GM12878 (cell line): ENCODE results near the gene SNAI1. TPM values are rescaled to one million over a fixed set of nuclear protein-coding genes. Genes with fewer than 3 reads are reported as not detected.

ENCODE experiments used
- ATAC-seq: fragments of 200-7000 bp; cut with Tn5 transposase; 3 replicates; pipeline ENCODE4 v1.9.1; 2020; ENCODE audit warnings: mild to moderate bottlenecking, moderate library complexity
- BruUV-seq: library from RNA; stranded (reverse); fragments of 400-500 nt; replicated peaks from 2 replicates; lab custom pipeline; 2021; lab: Mats Ljungman, UMichigan
- CTCF ChIA-PET: fragments of 300-600 bp; sonication (Branson Sonifier 250); formaldehyde crosslinking; extraction: SDS; loops from one replicate; lab custom pipeline; 2021; ENCODE audit warnings: inconsistent platforms; lab: Yijun Ruan, JAX
- POLR2A ChIA-PET: fragments of 350-600 bp; formaldehyde crosslinking; extraction: SDS; loops from one replicate; lab custom pipeline; 2021; ENCODE audit warnings: inconsistent platforms; lab: Charles Lee
- RAD21 ChIA-PET: fragments of 300-600 bp; sonication (Branson Sonifier 250); formaldehyde crosslinking; loops from one replicate; lab custom pipeline; 2023; ENCODE audit warnings: antibody characterized with exemption; ENCODE audit not compliant: unreplicated experiment; lab: Charles Lee
- SMC1A ChIA-PET: fragments of 300-600 bp; sonication (Branson Sonifier 250); formaldehyde crosslinking; loops from one replicate; lab custom pipeline; 2023; ENCODE audit not compliant: unreplicated experiment, uncharacterized antibody; lab: Charles Lee
- DNase-seq: peaks from one replicate; pipeline ENCODE4 v3.0.0-alpha.2; 2011; ENCODE audit warnings: low read depth, low spot score
- FAIRE-seq: peaks from 3 replicates; lab custom pipeline; 2011; peaks lifted over from hg19 to GRCh38; lab: Jason Lieb, UNC
- H2AFZ ChIP-seq: 2 replicates; pipeline ENCODE4 v1.6.0; 2011; ENCODE audit warnings: low read depth, low read length, control low read depth; ENCODE audit not compliant: control insufficient read depth
- H3K27ac ChIP-seq: 2 replicates; pipeline ENCODE4 v1.5.1; 2011; ENCODE audit warnings: control low read depth; ENCODE audit not compliant: control insufficient read depth, insufficient read depth
- H3K27me3 ChIP-seq, 2 experiments: replicated peaks in 1 of 2; 2 replicates each; pipeline versions ENCODE4 v1.6.0 to v1.6.1; 2011; ENCODE audit warnings: low read length in 1 of 2; ENCODE audit not compliant: control insufficient read depth in 2 of 2, insufficient read depth in 2 of 2
- H3K36me3 ChIP-seq, 2 experiments: 2 replicates each; pipeline ENCODE4 v1.5.1; 2011; ENCODE audit warnings: low read length in 1 of 2; ENCODE audit not compliant: control insufficient read depth in 2 of 2, insufficient read depth in 2 of 2
- H3K4me1 ChIP-seq: 2 replicates; pipeline ENCODE4 v1.6.1; 2011; ENCODE audit warnings: mild to moderate bottlenecking, low read length, moderate library complexity, mixed read lengths; ENCODE audit not compliant: control insufficient read depth, insufficient read depth
- H3K4me2 ChIP-seq: 2 replicates; pipeline ENCODE4 v1.6.0; 2011; ENCODE audit warnings: control low read depth; ENCODE audit not compliant: control insufficient read depth, insufficient read depth
- H3K4me3 ChIP-seq: fragments of 200-600 bp; sonication (generic); 2 replicates; pipeline ENCODE4 v1.5.1; 2016
- H3K79me2 ChIP-seq: 2 replicates; pipeline ENCODE4 v1.6.0; 2011; ENCODE audit warnings: low read length; ENCODE audit not compliant: control insufficient read depth, insufficient read depth
- H3K9ac ChIP-seq: 2 replicates; pipeline ENCODE4 v1.8.0; 2011; ENCODE audit warnings: low read length, control low read depth, mixed read lengths; ENCODE audit not compliant: control insufficient read depth, insufficient read depth
- H3K9me3 ChIP-seq: replicated peaks from 3 replicates; pipeline ENCODE4 v1.5.1; 2011; ENCODE audit warnings: mild to moderate bottlenecking, low read length; ENCODE audit not compliant: control insufficient read depth, insufficient read depth
- H4K20me1 ChIP-seq: 2 replicates; pipeline ENCODE4 v1.6.0; 2011; ENCODE audit not compliant: control insufficient read depth, insufficient read depth
- BCL3 ChIP-seq: IDR thresholded peaks from 2 replicates; pipeline ENCODE4 v1.6.1; 2011; ENCODE audit warnings: borderline replicate concordance, low read depth, mild to moderate bottlenecking, moderate library complexity, low read length; ENCODE audit not compliant: insufficient read depth, poor library complexity, severe bottlenecking
- BRCA1 ChIP-seq: IDR thresholded peaks from 2 replicates; pipeline ENCODE4 v1.6.1; 2011; ENCODE audit warnings: low read depth, low read length, improper control_type of control experiment
- DPF2 ChIP-seq: fragments of 450-650 bp; IDR thresholded peaks from 2 replicates; pipeline ENCODE4 v1.6.1; 2017; ENCODE audit warnings: mild to moderate bottlenecking
- E4F1 ChIP-seq: fragments of 450-650 bp; IDR thresholded peaks from 2 replicates; pipeline ENCODE4 v1.6.1; 2018; ENCODE audit warnings: borderline replicate concordance, mild to moderate bottlenecking; ENCODE audit not compliant: partially characterized antibody
- FOXM1 ChIP-seq: IDR thresholded peaks from 2 replicates; pipeline ENCODE4 v1.6.1; 2012; ENCODE audit warnings: low read depth, mild to moderate bottlenecking, inconsistent platforms, low read length, moderate library complexity
- HDGF ChIP-seq: fragments of 450-650 bp; IDR thresholded peaks from 2 replicates; pipeline ENCODE4 v1.6.1; 2016; ENCODE audit warnings: antibody characterized with exemption
- IRF5 ChIP-seq: fragments of 450-650 bp; IDR thresholded peaks from 2 replicates; pipeline ENCODE4 v1.6.1; 2017; ENCODE audit warnings: borderline replicate concordance
- NR2C2 ChIP-seq: IDR thresholded peaks from 2 replicates; pipeline ENCODE4 v1.6.1; 2011; ENCODE audit warnings: borderline replicate concordance, low read depth; ENCODE audit not compliant: control insufficient read depth, insufficient read length
- PAX5 ChIP-seq: IDR thresholded peaks from 2 replicates; pipeline ENCODE4 v1.6.1; 2011; ENCODE audit warnings: low read depth, low read length, borderline replicate concordance
- RCOR1 ChIP-seq: conservative IDR thresholded peaks from 2 replicates; pipeline ENCODE4 v1.6.1; 2012; ENCODE audit warnings: low read depth, low read length, improper control_type of control experiment
- RFX5 ChIP-seq: IDR thresholded peaks from 2 replicates; pipeline ENCODE4 v1.6.1; 2011; ENCODE audit warnings: low read depth, low read length, improper control_type of control experiment
- USF1 ChIP-seq: IDR thresholded peaks from 2 replicates; pipeline ENCODE4 v1.6.1; 2011; ENCODE audit warnings: borderline replicate concordance, low read depth, mild to moderate bottlenecking, moderate library complexity, mixed read lengths, low read length; ENCODE audit not compliant: insufficient read depth; ENCODE audit errors: extremely low read length
- USF2 ChIP-seq: IDR thresholded peaks from 2 replicates; pipeline ENCODE4 v1.6.1; 2011; ENCODE audit warnings: low read depth, low read length, improper control_type of control experiment, borderline replicate concordance
- ZNF384 ChIP-seq: IDR thresholded peaks from 2 replicates; pipeline ENCODE4 v1.6.1; 2012; ENCODE audit warnings: low read depth, mild to moderate bottlenecking, low read length, improper control_type of control experiment, borderline replicate concordance
- ZSCAN29 ChIP-seq: fragments of 450-650 bp; IDR thresholded peaks from 2 replicates; pipeline ENCODE4 v1.6.1; 2017; ENCODE audit warnings: mild to moderate bottlenecking, moderate library complexity
- WGBS: methylation state at CpG from one replicate; pipeline ENCODE4 v1.1.6; 2016; ENCODE audit warnings: low lambda C conversion rate; ENCODE audit not compliant: insufficient replicate concordance, insufficient coverage; ENCODE audit errors: missing lambda C conversion rate; 5-methylcytosine and 5-hydroxymethylcytosine counted together
- in situ Hi-C: fragments of 300-500 bp; cut with MboI; formaldehyde crosslinking; loops from 9 replicates; pipeline ENCODE4 v1.14.3; 2018; ENCODE audit warnings: mixed read lengths
- intact Hi-C: fragments of 100-400 bp; cut with micrococcal nuclease; formaldehyde crosslinking; loops from one replicate; pipeline ENCODE4 v1.14.2; 2022; ENCODE audit not compliant: unreplicated experiment
- polyA plus RNA-seq, 11 experiments: library from polyadenylated mRNA; depleted of rRNA in 4 of 11; unstranded in 6 of 11; stranded (reverse) in 5 of 11; fragments of >200 nt; fragmentation: Nextera tagmentation in 4 of 11; fragmentation: Illumina TruSeq in 1 of 11; extraction: Ambion mirVana in 4 of 11; extraction: Trizol in 1 of 11; gene quantifications; 1 replicate in 1 of 11; 2 replicates in 10 of 11; pipeline versions ENCODE4 v1.2.1 to v1.2.3, GENCODE V29; 2011 to 2016; ENCODE audit warnings: inconsistent platforms in 2 of 11, missing spikeins in 2 of 11, low read depth in 1 of 11
- total RNA-seq, 4 experiments: library from RNA; depleted of rRNA in 3 of 4; stranded (reverse); fragments of >200 nt in 3 of 4; fragmentation: Illumina TruSeq in 1 of 4; extraction: Trizol in 1 of 4; gene quantifications; 2 replicates each; pipeline versions ENCODE4 v1.2.1 to v1.2.3, GENCODE V29; 2013 to 2021

Gene SNAI1
- total and polyA plus RNA-seq, 10 of the 15 experiments (the other 5 are each of a cell fraction or from before 2014, with no cell fraction given) = 0.11 to 0.79 (median 0.24) TPM; not detected in 2

- BruUV-seq = no TSS peak
- Histone ChIP-seq H3K9me3 (no peaks in the 10 kb centered on the region), H3K36me3 (no peaks in the 10 kb centered on the region), H4K20me1 (no peaks in the 10 kb centered on the region), H3K27me3 (no peaks in the 10 kb centered on the region; a peak in 2 of 4 replicates), H3K4me1 (peaks cover 13% of the 10 kb centered on the region), H3K9ac (no peak overlapping the region), H2AFZ (no peak overlapping the region)
- ChIA-PET CTCF (interaction anchor here (2.8 kb wide), 1 partner anchor 64 kb away, joined by 9 read pairs; no protein-coding TSS in a partner anchor), RAD21 (no interaction called here), POLR2A (interaction anchor here (0.6 to 1.1 kb wide), 2 partner anchors 10 to 13 kb away, joined by 4 read pairs; no protein-coding TSS in a partner anchor), SMC1A (interaction anchor here (1.2 to 1.9 kb wide), 3 partner anchors 8 to 64 kb away, joined by 3 to 7 read pairs (median 4); no protein-coding TSS in a partner anchor)
- DNase-seq (no peak), FAIRE-seq (no peak)
- WGBS = 0% methylated on average over 2 of the region's 2 CpGs
- in situ Hi-C loops = no loop called here
- intact Hi-C loops = no loop called here
- no peak for TF ChIP-seq NR2C2
- TF ChIP-seq DPF2 = no peak
- TF ChIP-seq USF2 = no peak
- no peak for TF ChIP-seq IRF5
- TF ChIP-seq RCOR1 = no peak
- TF ChIP-seq ZNF384 = no peak
- TF ChIP-seq FOXM1 = no peak
- TF ChIP-seq BRCA1 = no peak
- no peak for TF ChIP-seq USF1
- TF ChIP-seq HDGF = no peak
- no peak for TF ChIP-seq PAX5
- TF ChIP-seq RFX5 = no peak
- TF ChIP-seq BCL3 = no peak
- TF ChIP-seq E4F1 = no peak
- no peak for TF ChIP-seq ZSCAN29
- TF ChIP-seq, all 136 proteins: peak for 0
- no peaks in the 10 kb centered on the region for H3K79me2 ChIP-seq
- no peak overlapping the region for H3K4me2 ChIP-seq
- H3K27ac ChIP-seq = no peak overlapping the region
- ATAC-seq = no peak
- no peak overlapping the region for H3K4me3 ChIP-seq
Observed at GRCh38 chr20:50007369-50007768, 24.6 kb downstream of the SNAI1 start.
